Measurements from ENCODE around the gene OOSP4B. TPM values are rescaled to one million over a fixed set of nuclear protein-coding genes. Genes with fewer than 3 reads are reported as not detected.

The OOSP4B gene
- total and polyA plus RNA-seq, 2 experiments from 2014 or later, result not detected

GRCh38 chr11:59983212-59983611, 33.8 kb upstream of the OOSP4B start:
- Histone ChIP-seq H3K9me3 (ENCODE audit: low read depth) (no peaks in the 10 kb centered on the region), H3K27me3 (no peaks in the 10 kb centered on the region), H3K4me3 (no peak overlapping the region), H3K36me3 (no peaks in the 10 kb centered on the region), H3K27ac (no peak overlapping the region), H3K4me1 (ENCODE audit: low read depth) (peaks cover 3% of the 10 kb centered on the region)
- TF ChIP-seq CTCF (IDR thresholded peaks at IDR 0.05; ENCODE audit: low read depth, low read length), result no peak
- DNase-seq (ENCODE audit: low read depth in 1 of 2, low spot score in 1 of 2), result no peak

- no peak for DNase-seq (ENCODE audit: low read depth in 1 of 2, low spot score in 1 of 2)
- no peak overlapping the region for H3K27ac ChIP-seq
- H3K4me1 ChIP-seq (ENCODE audit: low read depth), result peaks cover 3% of the 10 kb centered on the region
- no peak for TF ChIP-seq CTCF (IDR thresholded peaks at IDR 0.05; ENCODE audit: low read depth, low read length)
- no peak overlapping the region for H3K4me3 ChIP-seq
- H3K27me3 ChIP-seq, result no peaks in the 10 kb centered on the region
- no peaks in the 10 kb centered on the region for H3K9me3 ChIP-seq (ENCODE audit: low read depth)
- H3K36me3 ChIP-seq, result no peaks in the 10 kb centered on the region
Measured at GRCh38 chr11:59984368-59984767, 32.6 kb upstream of the OOSP4B start.

- no peak for DNase-seq (ENCODE audit: low read depth in 1 of 2, low spot score in 1 of 2)
- Histone ChIP-seq H3K27ac (no peak overlapping the region), H3K9me3 (ENCODE audit: low read depth) (no peaks in the 10 kb centered on the region), H3K27me3 (no peaks in the 10 kb centered on the region), H3K4me3 (no peak overlapping the region), H3K36me3 (no peaks in the 10 kb centered on the region), H3K4me1 (ENCODE audit: low read depth) (no peaks in the 10 kb centered on the region)
- TF ChIP-seq CTCF (IDR thresholded peaks at IDR 0.05; ENCODE audit: low read depth, low read length), result no peak
Measured at GRCh38 chr11:59990421-59990820, 26.6 kb upstream of the OOSP4B start.

- TF ChIP-seq CTCF (IDR thresholded peaks at IDR 0.05; ENCODE audit: low read depth, low read length), result no peak
- no peaks in the 10 kb centered on the region for H3K4me1 ChIP-seq (ENCODE audit: low read depth)
- no peaks in the 10 kb centered on the region for H3K9me3 ChIP-seq (ENCODE audit: low read depth)
- no peaks in the 10 kb centered on the region for H3K27me3 ChIP-seq
- no peak for DNase-seq (ENCODE audit: low read depth in 1 of 2, low spot score in 1 of 2)
- H3K36me3 ChIP-seq, result no peaks in the 10 kb centered on the region
- no peak overlapping the region for H3K4me3 ChIP-seq
- H3K27ac ChIP-seq, result no peak overlapping the region
Measured at GRCh38 chr11:59992425-59992824, 24.6 kb upstream of the OOSP4B start.

- H3K4me3 ChIP-seq, result no peak overlapping the region
- H3K4me1 ChIP-seq (ENCODE audit: low read depth), result no peaks in the 10 kb centered on the region
- no peak for DNase-seq (ENCODE audit: low read depth in 1 of 2, low spot score in 1 of 2)
- no peak for TF ChIP-seq CTCF (IDR thresholded peaks at IDR 0.05; ENCODE audit: low read depth, low read length)
- no peaks in the 10 kb centered on the region for H3K36me3 ChIP-seq
- no peaks in the 10 kb centered on the region for H3K27me3 ChIP-seq
- H3K27ac ChIP-seq, result no peak overlapping the region
- no peaks in the 10 kb centered on the region for H3K9me3 ChIP-seq (ENCODE audit: low read depth)
Measured at GRCh38 chr11:59997800-59998199, 19.2 kb upstream of the OOSP4B start.

GRCh38 chr11:59999691-60000090, 17.3 kb upstream of the OOSP4B start:
- TF ChIP-seq CTCF (IDR thresholded peaks at IDR 0.05; ENCODE audit: low read depth, low read length), result no peak
- Histone ChIP-seq H3K4me3 (no peak overlapping the region), H3K27ac (no peak overlapping the region), H3K9me3 (ENCODE audit: low read depth) (no peaks in the 10 kb centered on the region), H3K27me3 (no peaks in the 10 kb centered on the region), H3K4me1 (ENCODE audit: low read depth) (no peaks in the 10 kb centered on the region), H3K36me3 (no peaks in the 10 kb centered on the region)
- DNase-seq (ENCODE audit: low read depth in 1 of 2, low spot score in 1 of 2), result no peak

All from cardiac muscle cell (in vitro differentiated cells and primary cell).